ENCODE measurements around the gene SSX1. TPM values are rescaled to one million over a fixed set of nuclear protein-coding genes. Genes with fewer than 3 reads are reported as not detected.
"Not testable (repeated sequence)": the region's sequence is repeated elsewhere in the genome, so short reads cannot be mapped to it uniquely, and the experiment has no call there.

SSX1 gene
- total and polyA plus RNA-seq, 2 donors (not counting 1 experiment from before 2014, with no cell fraction given) = not detected

GRCh38 chrX:48274365-48274764, 19.2 kb downstream of the SSX1 start:
- intact Hi-C loops (cut with micrococcal nuclease); H3K36me3 ChIP-seq (replicated peaks in 1 of 2; ENCODE audit: control extremely low read depth in 1 of 2, control insufficient read depth in 1 of 2, extremely low read depth in 1 of 2, insufficient read depth in 2 of 2, low read length in 1 of 2); H3K79me2 ChIP-seq (ENCODE audit: control insufficient read depth, insufficient read depth, low read length); H3K9ac ChIP-seq (ENCODE audit: low read length); H3K4me3 Mint-ChIP-seq; H3K4me1 Mint-ChIP-seq; H3K27ac Mint-ChIP-seq; H3K27me3 ChIP-seq (replicated peaks in 1 of 4; ENCODE audit: control extremely low read depth in 1 of 4, control insufficient read depth in 3 of 4, insufficient read depth in 4 of 4, low read length in 3 of 4); H3K9me3 ChIP-seq (ENCODE audit: control extremely low read depth in 1 of 3, control insufficient read depth in 2 of 3, insufficient read depth in 1 of 3, low read length in 2 of 3); H3K4me2 ChIP-seq (replicated peaks; ENCODE audit: low read depth, low read length, poor library complexity, severe bottlenecking); DNase-seq; POLR2A ChIA-PET; H3K27me3 Mint-ChIP-seq; H3K27ac ChIP-seq (ENCODE audit: low read length in 2 of 2); H4K20me1 ChIP-seq (ENCODE audit: control insufficient read depth, insufficient read depth, low read length, poor library complexity, severe bottlenecking); H3K9me3 Mint-ChIP-seq (ENCODE audit: insufficient read depth); H2AFZ ChIP-seq (ENCODE audit: insufficient read depth, low read depth, low read length, poor library complexity, severe bottlenecking); H3K4me1 ChIP-seq (ENCODE audit: control insufficient read depth in 2 of 2, insufficient read depth in 2 of 2, low read length in 2 of 2); H3K4me3 ChIP-seq (ENCODE audit: control extremely low read depth in 1 of 5, extremely low read depth in 1 of 5, insufficient read depth in 1 of 5, low read depth in 2 of 5, low read length in 4 of 5); ATAC-seq (ENCODE audit: low read depth); CTCF ChIA-PET: not testable (repeated sequence)

- H3K27me3 ChIP-seq (replicated peaks in 1 of 4; ENCODE audit: control extremely low read depth in 1 of 4, control insufficient read depth in 3 of 4, insufficient read depth in 4 of 4, low read length in 3 of 4) = no peaks in the 10 kb centered on the region
- H3K4me1 ChIP-seq (ENCODE audit: control insufficient read depth in 2 of 2, insufficient read depth in 2 of 2, low read length in 2 of 2) = no peaks in the 10 kb centered on the region
- Mint-ChIP-seq H3K27ac (no peak overlapping the region), H3K4me1 (no peaks in the 10 kb centered on the region), H3K27me3 (no peaks in the 10 kb centered on the region), H3K4me3 (no peak overlapping the region), H3K9me3 (ENCODE audit: insufficient read depth) (no peaks in the 10 kb centered on the region)
- DNase-seq = no peak
- CTCF ChIA-PET = no interaction called here
- H3K36me3 ChIP-seq (replicated peaks in 1 of 2; ENCODE audit: control extremely low read depth in 1 of 2, control insufficient read depth in 1 of 2, extremely low read depth in 1 of 2, insufficient read depth in 2 of 2, low read length in 1 of 2) = no peaks in the 10 kb centered on the region
- no peak overlapping the region for H3K4me2 ChIP-seq (replicated peaks; ENCODE audit: low read depth, low read length, poor library complexity, severe bottlenecking)
- no peak overlapping the region for H3K27ac ChIP-seq (ENCODE audit: low read length in 2 of 2)
- POLR2A ChIA-PET = no interaction called here
- TF ChIP-seq CTCF (IDR thresholded peaks at IDR 0.05) (no peak), EZH2 (IDR thresholded peaks at IDR 0.05; ENCODE audit: borderline replicate concordance, insufficient read depth, low read depth, low read length, poor library complexity, severe bottlenecking) (no peak)
- H3K4me3 ChIP-seq (ENCODE audit: control extremely low read depth in 1 of 5, extremely low read depth in 1 of 5, insufficient read depth in 1 of 5, low read depth in 2 of 5, low read length in 4 of 5) = no peak overlapping the region
- no peak overlapping the region for H2AFZ ChIP-seq (ENCODE audit: insufficient read depth, low read depth, low read length, poor library complexity, severe bottlenecking)
- H3K9ac ChIP-seq (ENCODE audit: low read length) = no peak overlapping the region
- H3K9me3 ChIP-seq (ENCODE audit: control extremely low read depth in 1 of 3, control insufficient read depth in 2 of 3, insufficient read depth in 1 of 3, low read length in 2 of 3) = no peaks in the 10 kb centered on the region
- intact Hi-C loops (cut with micrococcal nuclease) = no loop called here
- WGBS (ENCODE audit: insufficient coverage) = 88% methylated on average over 8 of the region's 9 CpGs
- ATAC-seq (ENCODE audit: low read depth) = no peak
- H3K79me2 ChIP-seq (ENCODE audit: control insufficient read depth, insufficient read depth, low read length) = no peaks in the 10 kb centered on the region
- H4K20me1 ChIP-seq (ENCODE audit: control insufficient read depth, insufficient read depth, low read length, poor library complexity, severe bottlenecking) = no peaks in the 10 kb centered on the region
Observed at GRCh38 chrX:48278958-48279357, 23.8 kb downstream of the SSX1 start.

GRCh38 chrX:48280729-48281128, 25.5 kb downstream of the SSX1 start:
- CTCF ChIA-PET; H3K4me1 ChIP-seq (ENCODE audit: control insufficient read depth in 2 of 2, insufficient read depth in 2 of 2, low read length in 2 of 2); H3K9ac ChIP-seq (ENCODE audit: low read length); H4K20me1 ChIP-seq (ENCODE audit: control insufficient read depth, insufficient read depth, low read length, poor library complexity, severe bottlenecking); ATAC-seq (ENCODE audit: low read depth); H3K4me1 Mint-ChIP-seq; H3K79me2 ChIP-seq (ENCODE audit: control insufficient read depth, insufficient read depth, low read length); H3K9me3 Mint-ChIP-seq (ENCODE audit: insufficient read depth); H3K36me3 ChIP-seq (replicated peaks in 1 of 2; ENCODE audit: control extremely low read depth in 1 of 2, control insufficient read depth in 1 of 2, extremely low read depth in 1 of 2, insufficient read depth in 2 of 2, low read length in 1 of 2); H3K9me3 ChIP-seq (ENCODE audit: control extremely low read depth in 1 of 3, control insufficient read depth in 2 of 3, insufficient read depth in 1 of 3, low read length in 2 of 3); POLR2A ChIA-PET; intact Hi-C loops (cut with micrococcal nuclease); H3K27ac ChIP-seq (ENCODE audit: low read length in 2 of 2); H3K4me3 ChIP-seq (ENCODE audit: control extremely low read depth in 1 of 5, extremely low read depth in 1 of 5, insufficient read depth in 1 of 5, low read depth in 2 of 5, low read length in 4 of 5); H3K27me3 ChIP-seq (replicated peaks in 1 of 4; ENCODE audit: control extremely low read depth in 1 of 4, control insufficient read depth in 3 of 4, insufficient read depth in 4 of 4, low read length in 3 of 4); H3K4me3 Mint-ChIP-seq; H3K27me3 Mint-ChIP-seq; H3K4me2 ChIP-seq (replicated peaks; ENCODE audit: low read depth, low read length, poor library complexity, severe bottlenecking); H3K27ac Mint-ChIP-seq; DNase-seq; H2AFZ ChIP-seq (ENCODE audit: insufficient read depth, low read depth, low read length, poor library complexity, severe bottlenecking): not testable (repeated sequence)
- WGBS (ENCODE audit: insufficient coverage) = no CpG with 5 or more reads among the region's 3 CpGs
